HepG2 (cell line): ENCODE data around the gene RIT2. TPM values are rescaled to one million over a fixed set of nuclear protein-coding genes. Genes with fewer than 3 reads are reported as not detected.

Experiments
- BRCA1 ChIP-seq: sonication (generic); formaldehyde crosslinking; IDR thresholded peaks from 2 replicates; pipeline ENCODE4 v1.4.0; 2020; ENCODE audit warnings: missing genetic modification reagents
- IRX3 ChIP-seq: sonication (generic); formaldehyde crosslinking; IDR thresholded peaks from 2 replicates; pipeline ENCODE4 v1.8.1; 2023; ENCODE audit warnings: mild to moderate bottlenecking, low read depth, missing genetic modification reagents, borderline replicate concordance
- KLF11 ChIP-seq: IDR thresholded peaks from 2 replicates; pipeline ENCODE4 v1.6.1; 2016; ENCODE audit warnings: missing compliant biosample characterization
- MBD4 ChIP-seq: IDR thresholded peaks from 2 replicates; pipeline ENCODE4 v1.6.1; 2012; ENCODE audit warnings: low read length, inconsistent platforms, borderline replicate concordance
- NFIB ChIP-seq: sonication (generic); formaldehyde crosslinking; IDR thresholded peaks from 2 replicates; pipeline ENCODE4 v1.9.0; 2021; ENCODE audit warnings: missing genetic modification reagents, mild to moderate bottlenecking, borderline replicate concordance
- ZNF296 ChIP-seq: sonication (generic); formaldehyde crosslinking; conservative IDR thresholded peaks from 2 replicates; pipeline ENCODE4 v1.5.0; 2020; ENCODE audit warnings: mild to moderate bottlenecking, missing genetic modification reagents
- polyA plus RNA-seq, 8 experiments: library from polyadenylated mRNA; depleted of rRNA in 3 of 8; stranded (reverse) in 7 of 8; unstranded in 1 of 8; fragments of >200 nt; fragmentation: Illumina TruSeq in 4 of 8; extraction: Trizol in 4 of 8; gene quantifications; 2 replicates each; pipeline versions ENCODE4 v1.2.1 to v1.2.3, GENCODE V29; 2011 to 2016; ENCODE audit warnings: low read depth in 4 of 8, missing spikeins in 1 of 8, mixed read lengths in 1 of 8; ENCODE audit not compliant: insufficient read depth in 1 of 8
- total RNA-seq, 5 experiments: library from RNA; depleted of rRNA; stranded (reverse); fragments of >200 nt; fragmentation: Illumina TruSeq; extraction: Trizol; gene quantifications; 2 replicates each; pipeline ENCODE4 v1.2.3, GENCODE V29; 2016; ENCODE audit warnings: low read depth in 1 of 5
- TF ChIP-seq, protein P1 (sequence below), 2 experiments: sonication (generic) in 1 of 2; formaldehyde crosslinking in 1 of 2; IDR thresholded peaks; 2 replicates each; pipeline versions ENCODE4 v1.5.1 to v1.6.1; 2011 to 2020; ENCODE audit warnings: borderline replicate concordance in 1 of 2, low read depth in 1 of 2, low read length in 1 of 2, mild to moderate bottlenecking in 1 of 2, missing genetic modification reagents in 1 of 2, moderate library complexity in 1 of 2
- TF ChIP-seq, protein P2 (sequence below), 2 experiments: sonication (generic) in 1 of 2; formaldehyde crosslinking in 1 of 2; IDR thresholded peaks; 2 replicates each; pipeline versions ENCODE4 v1.4.0 to v1.6.1; 2018 to 2020; ENCODE audit warnings: missing genetic modification reagents in 2 of 2, borderline replicate concordance in 1 of 2, low read depth in 1 of 2, mild to moderate bottlenecking in 1 of 2, missing biosample characterization in 1 of 2
- TF ChIP-seq, protein P3 (sequence below): sonication (generic); formaldehyde crosslinking; IDR thresholded peaks from 2 replicates; pipeline ENCODE4 v1.9.0; 2021; ENCODE audit warnings: missing genetic modification reagents, mild to moderate bottlenecking, borderline replicate concordance

RIT2 gene
- total and polyA plus RNA-seq, 2 of the 13 experiments (the other 11 are each of a cell fraction or from before 2014, with no cell fraction given), result not detected

DNA sequence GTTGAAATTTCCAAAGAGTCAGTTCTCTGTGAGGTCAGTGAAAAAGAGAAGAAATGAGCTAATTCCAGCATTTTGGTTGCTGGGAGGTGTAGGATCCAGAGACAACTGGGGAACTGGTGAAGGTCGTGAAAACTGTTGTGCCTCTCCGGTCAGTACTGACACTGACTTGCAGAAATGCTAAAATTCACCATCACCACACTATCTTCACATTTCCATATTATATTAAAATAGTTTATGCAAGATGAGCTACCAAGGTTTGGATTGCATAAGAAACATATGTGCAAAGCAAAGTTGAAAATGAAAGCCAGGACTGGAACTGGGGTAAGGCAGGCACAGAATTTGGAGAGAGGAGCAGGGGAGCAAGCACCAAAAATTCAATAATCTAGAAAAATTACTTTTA, 21.8 kb downstream of the RIT2 start (continued):
- TF ChIP-seq NFIB (CRISPR knock-in tag), result no peak
- TF ChIP-seq, protein P1, sequence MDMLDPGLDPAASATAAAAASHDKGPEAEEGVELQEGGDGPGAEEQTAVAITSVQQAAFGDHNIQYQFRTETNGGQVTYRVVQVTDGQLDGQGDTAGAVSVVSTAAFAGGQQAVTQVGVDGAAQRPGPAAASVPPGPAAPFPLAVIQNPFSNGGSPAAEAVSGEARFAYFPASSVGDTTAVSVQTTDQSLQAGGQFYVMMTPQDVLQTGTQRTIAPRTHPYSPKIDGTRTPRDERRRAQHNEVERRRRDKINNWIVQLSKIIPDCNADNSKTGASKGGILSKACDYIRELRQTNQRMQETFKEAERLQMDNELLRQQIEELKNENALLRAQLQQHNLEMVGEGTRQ (IDR thresholded peaks at IDR 0.05; ENCODE audit: low read depth, low read length), result no peak
- TF ChIP-seq, protein P1 (CRISPR knock-in tag; IDR thresholded peaks at IDR 0.05; ENCODE audit: borderline replicate concordance), result no peak
- TF ChIP-seq, protein P2, sequence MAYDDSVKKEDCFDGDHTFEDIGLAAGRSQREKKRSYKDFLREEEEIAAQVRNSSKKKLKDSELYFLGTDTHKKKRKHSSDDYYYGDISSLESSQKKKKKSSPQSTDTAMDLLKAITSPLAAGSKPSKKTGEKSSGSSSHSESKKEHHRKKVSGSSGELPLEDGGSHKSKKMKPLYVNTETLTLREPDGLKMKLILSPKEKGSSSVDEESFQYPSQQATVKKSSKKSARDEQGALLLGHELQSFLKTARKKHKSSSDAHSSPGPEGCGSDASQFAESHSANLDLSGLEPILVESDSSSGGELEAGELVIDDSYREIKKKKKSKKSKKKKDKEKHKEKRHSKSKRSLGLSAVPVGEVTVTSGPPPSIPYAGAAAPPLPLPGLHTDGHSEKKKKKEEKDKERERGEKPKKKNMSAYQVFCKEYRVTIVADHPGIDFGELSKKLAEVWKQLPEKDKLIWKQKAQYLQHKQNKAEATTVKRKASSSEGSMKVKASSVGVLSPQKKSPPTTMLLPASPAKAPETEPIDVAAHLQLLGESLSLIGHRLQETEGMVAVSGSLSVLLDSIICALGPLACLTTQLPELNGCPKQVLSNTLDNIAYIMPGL (CRISPR knock-in tag; IDR thresholded peaks at IDR 0.05; ENCODE audit: borderline replicate concordance in 1 of 2, low read depth in 1 of 2), result no peak
- no peak for TF ChIP-seq BRCA1 (CRISPR knock-in tag)
- TF ChIP-seq ZNF296 (CRISPR knock-in tag), result no peak
- TF ChIP-seq KLF11 (CRISPR knock-in tag), result no peak
- TF ChIP-seq, protein P3, sequence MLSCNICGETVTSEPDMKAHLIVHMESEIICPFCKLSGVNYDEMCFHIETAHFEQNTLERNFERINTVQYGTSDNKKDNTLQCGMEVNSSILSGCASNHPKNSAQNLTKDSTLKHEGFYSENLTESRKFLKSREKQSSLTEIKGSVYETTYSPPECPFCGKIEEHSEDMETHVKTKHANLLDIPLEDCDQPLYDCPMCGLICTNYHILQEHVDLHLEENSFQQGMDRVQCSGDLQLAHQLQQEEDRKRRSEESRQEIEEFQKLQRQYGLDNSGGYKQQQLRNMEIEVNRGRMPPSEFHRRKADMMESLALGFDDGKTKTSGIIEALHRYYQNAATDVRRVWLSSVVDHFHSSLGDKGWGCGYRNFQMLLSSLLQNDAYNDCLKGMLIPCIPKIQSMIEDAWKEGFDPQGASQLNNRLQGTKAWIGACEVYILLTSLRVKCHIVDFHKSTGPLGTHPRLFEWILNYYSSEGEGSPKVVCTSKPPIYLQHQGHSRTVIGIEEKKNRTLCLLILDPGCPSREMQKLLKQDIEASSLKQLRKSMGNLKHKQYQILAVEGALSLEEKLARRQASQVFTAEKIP (CRISPR knock-in tag), result no peak
- no peak for TF ChIP-seq IRX3 (CRISPR knock-in tag)
- TF ChIP-seq MBD4, result no peak
